ENCODE results near the gene TMEM30B.

The TMEM30B gene

DNA sequence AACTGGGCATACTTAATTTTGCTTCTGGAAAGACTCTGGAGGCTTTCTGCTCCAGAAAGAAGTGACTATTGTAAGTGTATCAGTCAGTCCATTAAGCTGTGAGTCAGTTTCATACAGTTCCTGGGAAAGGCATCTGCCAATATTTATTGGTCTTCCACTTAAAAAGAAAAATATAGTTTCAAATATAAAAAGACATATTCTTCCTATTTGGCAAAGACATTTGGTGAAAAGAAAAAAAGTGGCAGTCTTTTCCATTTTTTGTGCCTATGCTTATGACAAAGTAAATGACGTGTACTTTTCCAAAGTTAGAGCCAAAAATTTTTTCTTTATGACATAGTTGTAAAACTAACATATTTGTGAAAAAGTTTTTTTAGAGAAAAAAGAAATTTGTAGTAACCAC is 12.3 kb downstream of the TMEM30B start:
- Histone ChIP-seq H3K27ac (no peak overlapping the region), H3K4me3 (ENCODE audit: low read depth, low read length) (no peak overlapping the region), H3K36me3 (replicated peaks) (no peaks in the 10 kb centered on the region), H3K27me3 (replicated peaks) (no peaks in the 10 kb centered on the region)
- in situ Hi-C loops (cut with HindIII; ENCODE audit: low pct_ligation_motif_present, low sequenced_read_pairs) = no loop called here
- TF ChIP-seq, protein P1, sequence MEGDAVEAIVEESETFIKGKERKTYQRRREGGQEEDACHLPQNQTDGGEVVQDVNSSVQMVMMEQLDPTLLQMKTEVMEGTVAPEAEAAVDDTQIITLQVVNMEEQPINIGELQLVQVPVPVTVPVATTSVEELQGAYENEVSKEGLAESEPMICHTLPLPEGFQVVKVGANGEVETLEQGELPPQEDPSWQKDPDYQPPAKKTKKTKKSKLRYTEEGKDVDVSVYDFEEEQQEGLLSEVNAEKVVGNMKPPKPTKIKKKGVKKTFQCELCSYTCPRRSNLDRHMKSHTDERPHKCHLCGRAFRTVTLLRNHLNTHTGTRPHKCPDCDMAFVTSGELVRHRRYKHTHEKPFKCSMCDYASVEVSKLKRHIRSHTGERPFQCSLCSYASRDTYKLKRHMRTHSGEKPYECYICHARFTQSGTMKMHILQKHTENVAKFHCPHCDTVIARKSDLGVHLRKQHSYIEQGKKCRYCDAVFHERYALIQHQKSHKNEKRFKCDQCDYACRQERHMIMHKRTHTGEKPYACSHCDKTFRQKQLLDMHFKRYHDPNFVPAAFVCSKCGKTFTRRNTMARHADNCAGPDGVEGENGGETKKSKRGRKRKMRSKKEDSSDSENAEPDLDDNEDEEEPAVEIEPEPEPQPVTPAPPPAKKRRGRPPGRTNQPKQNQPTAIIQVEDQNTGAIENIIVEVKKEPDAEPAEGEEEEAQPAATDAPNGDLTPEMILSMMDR (IDR thresholded peaks at IDR 0.05; ENCODE audit: low read depth, low read length, missing control alignments) = no peak
- DNase-seq = no peak

DNA sequence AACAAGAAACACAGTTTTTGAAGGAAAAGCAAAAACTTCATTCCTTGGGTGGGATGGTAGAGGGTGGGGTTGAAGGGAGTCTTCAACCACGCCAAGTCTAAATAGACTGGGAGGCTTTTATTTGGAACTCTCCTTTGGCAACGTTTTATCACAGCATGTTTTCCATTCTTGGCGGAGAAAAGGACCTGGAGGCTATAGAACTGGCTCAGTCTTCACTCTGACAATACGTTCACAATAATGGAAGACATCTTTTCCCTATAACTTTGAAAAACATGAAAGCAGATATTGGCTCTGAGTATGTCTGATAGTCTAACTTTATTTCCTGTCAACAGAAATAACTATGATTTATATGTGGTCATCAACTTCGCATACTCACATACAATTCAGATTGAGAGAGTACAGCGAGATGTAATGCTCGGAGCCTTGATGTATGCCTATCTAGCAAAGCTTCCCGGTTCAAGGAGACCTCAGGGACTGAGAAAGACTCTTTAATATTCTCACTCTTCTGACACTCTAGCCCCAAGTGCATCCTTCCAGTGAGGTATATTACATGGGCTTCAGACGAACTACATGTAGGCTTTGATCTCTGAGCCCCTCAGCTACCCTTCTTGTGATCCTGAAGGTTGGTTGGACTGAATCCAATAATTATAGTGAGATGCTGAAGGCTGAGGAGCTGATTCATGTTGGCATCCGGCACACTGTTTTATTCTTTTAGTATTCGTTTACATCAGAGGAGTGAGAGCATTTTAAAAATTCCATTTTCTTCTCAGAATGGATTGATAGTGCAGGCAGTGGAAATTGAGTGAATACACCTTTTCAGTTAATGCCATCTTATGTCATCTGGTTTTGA is 14.0 kb downstream of the TMEM30B start:
- TF ChIP-seq, protein P1 (IDR thresholded peaks at IDR 0.05; ENCODE audit: low read depth, low read length, missing control alignments) = no peak
- DNase-seq = no peak
- no peak overlapping the region for H3K27ac ChIP-seq
- no peaks in the 10 kb centered on the region for H3K27me3 ChIP-seq (replicated peaks)
- in situ Hi-C loops (cut with HindIII; ENCODE audit: low pct_ligation_motif_present, low sequenced_read_pairs) = no loop called here
- no peaks in the 10 kb centered on the region for H3K36me3 ChIP-seq (replicated peaks)
- no peak overlapping the region for H3K4me3 ChIP-seq (ENCODE audit: low read depth, low read length)

DNA sequence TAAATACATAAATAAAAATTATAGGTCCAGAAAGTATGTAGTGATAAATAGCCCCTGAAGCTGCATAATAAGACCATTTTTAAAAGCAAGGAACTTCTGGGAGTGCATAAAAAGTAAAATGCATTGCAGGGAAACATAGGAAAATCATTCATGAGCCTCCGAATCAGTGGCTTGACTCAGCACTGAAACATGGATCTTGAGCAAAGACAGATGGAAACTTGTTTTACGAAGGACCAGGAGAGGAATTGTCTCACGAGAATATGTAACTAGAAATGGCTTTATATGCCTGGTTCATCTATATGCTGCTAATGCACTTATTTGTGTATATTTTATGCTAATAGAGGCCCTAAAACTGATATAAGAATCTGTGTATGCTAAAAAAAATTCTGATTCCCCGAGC is 14.7 kb downstream of the TMEM30B start:
- TF ChIP-seq, protein P1 (IDR thresholded peaks at IDR 0.05; ENCODE audit: low read depth, low read length, missing control alignments) = no peak
- in situ Hi-C loops (cut with HindIII; ENCODE audit: low pct_ligation_motif_present, low sequenced_read_pairs) = no loop called here
- Histone ChIP-seq H3K4me3 (ENCODE audit: low read depth, low read length) (no peak overlapping the region), H3K27me3 (replicated peaks) (no peaks in the 10 kb centered on the region), H3K27ac (no peak overlapping the region), H3K36me3 (replicated peaks) (no peaks in the 10 kb centered on the region)
- DNase-seq = no peak

DNA sequence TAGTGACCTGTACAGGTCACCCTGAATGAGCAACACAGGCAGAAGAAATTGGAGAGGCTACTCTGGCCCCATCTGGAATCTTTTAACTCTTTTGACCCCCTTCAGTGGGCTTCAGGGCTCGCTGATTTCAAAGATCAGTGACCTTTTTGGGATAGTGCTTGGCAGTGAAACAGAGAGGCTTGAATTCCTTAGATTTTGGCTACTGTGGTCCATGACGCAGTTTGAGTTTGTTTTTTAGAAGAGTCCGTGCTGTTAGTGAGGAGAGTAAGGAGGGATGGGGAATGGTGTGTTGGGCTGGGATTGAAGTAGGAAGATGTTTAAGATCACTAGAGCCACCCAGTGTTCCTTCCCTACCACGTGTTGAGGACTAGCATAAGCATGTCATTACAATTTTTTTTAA is 16.5 kb downstream of the TMEM30B start:
- H3K36me3 ChIP-seq (replicated peaks) = no peaks in the 10 kb centered on the region

DNA sequence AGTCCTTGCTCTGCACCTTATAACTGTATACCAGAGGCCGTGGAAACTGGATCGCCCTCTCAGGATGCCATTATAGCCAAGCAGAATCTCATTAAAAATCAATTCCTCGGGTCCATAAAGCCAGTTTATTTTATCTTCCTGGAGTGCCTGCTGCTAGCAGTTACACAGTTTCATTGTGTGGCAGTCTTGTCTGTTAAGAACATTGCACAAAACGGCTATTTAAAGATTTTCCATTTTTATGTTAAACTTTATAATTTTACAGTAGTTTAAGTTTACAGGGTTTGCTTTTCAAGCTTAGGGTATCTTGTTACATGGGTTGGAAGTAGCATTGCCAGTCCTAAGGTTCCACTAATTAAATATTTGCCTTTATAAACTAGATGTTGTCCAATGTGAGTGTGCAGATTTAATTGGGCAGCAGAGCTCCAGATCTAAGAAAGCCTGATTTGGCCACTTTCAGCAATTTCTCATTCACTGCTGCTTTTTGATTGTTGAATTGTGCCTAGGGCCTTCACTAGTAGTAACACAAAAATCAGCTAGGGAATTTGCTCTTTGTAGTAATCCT is 17.0 kb downstream of the TMEM30B start:
- Histone ChIP-seq H3K27ac (no peak overlapping the region), H3K27me3 (replicated peaks) (no peaks in the 10 kb centered on the region), H3K4me3 (ENCODE audit: low read depth, low read length) (no peak overlapping the region), H3K36me3 (replicated peaks) (no peaks in the 10 kb centered on the region)
- in situ Hi-C loops (cut with HindIII; ENCODE audit: low pct_ligation_motif_present, low sequenced_read_pairs) = no loop called here
- TF ChIP-seq, protein P1 (IDR thresholded peaks at IDR 0.05; ENCODE audit: low read depth, low read length, missing control alignments) = no peak
- DNase-seq = no peak

More for the DNA sequence above, 16.5 kb downstream of the TMEM30B start:
- no peak overlapping the region for H3K4me3 ChIP-seq (ENCODE audit: low read depth, low read length)
- in situ Hi-C loops (cut with HindIII; ENCODE audit: low pct_ligation_motif_present, low sequenced_read_pairs) = no loop called here
- TF ChIP-seq, protein P1 (IDR thresholded peaks at IDR 0.05; ENCODE audit: low read depth, low read length, missing control alignments) = no peak
- no peak overlapping the region for H3K27ac ChIP-seq
- DNase-seq = no peak
- no peaks in the 10 kb centered on the region for H3K27me3 ChIP-seq (replicated peaks)

Data from brain microvascular endothelial cell (primary cell).